OCI-LY7 (cell line): ENCODE results near the gene OSCP1. TPM values are rescaled to one million over a fixed set of nuclear protein-coding genes. Genes with fewer than 3 reads are reported as not detected.

ENCODE experiments used
- BruUV-seq: library from RNA; stranded (reverse); fragments of 400-500 nt; replicated peaks from 2 replicates; lab custom pipeline; 2021; lab: Mats Ljungman, UMichigan
- CTCF ChIA-PET: fragments of 300-600 bp; sonication (Branson Sonifier 250); formaldehyde crosslinking; loops from one replicate; lab custom pipeline; 2022; ENCODE audit warnings: antibody characterized with exemption; ENCODE audit not compliant: unreplicated experiment; lab: Charles Lee
- POLR2A ChIA-PET: fragments of 300-600 bp; sonication (Branson Sonifier 250); formaldehyde crosslinking; loops from one replicate; lab custom pipeline; 2022; ENCODE audit warnings: antibody characterized with exemption; lab: Charles Lee
- DNase-seq: peaks from one replicate; pipeline ENCODE4 v3.0.0-alpha.2; 2015; ENCODE audit warnings: low spot score
- H2AFZ ChIP-seq: fragments of 200-600 bp; sonication (generic), shearing (Covaris generic); 2 replicates; pipeline ENCODE4 v1.6.1; 2014; ENCODE audit warnings: mild to moderate bottlenecking, antibody characterized with exemption, low read length, moderate library complexity
- H3K27ac ChIP-seq: fragments of 200-600 bp; sonication (generic); 2 replicates; pipeline ENCODE4 v1.5.1; 2014; ENCODE audit warnings: mixed run types, low read depth, mild to moderate bottlenecking, moderate library complexity, low read length, inconsistent platforms; ENCODE audit not compliant: poor library complexity, severe bottlenecking
- H3K36me3 ChIP-seq: fragments of 200-600 bp; sonication (generic); 2 replicates; pipeline ENCODE4 v1.6.1; 2014; ENCODE audit warnings: mild to moderate bottlenecking, antibody characterized with exemption, low read length, moderate library complexity, mixed read lengths; ENCODE audit not compliant: insufficient read depth
- H3K4me1 ChIP-seq: fragments of 200-600 bp; sonication (generic); 2 replicates; pipeline ENCODE4 v1.5.1; 2014; ENCODE audit warnings: mild to moderate bottlenecking, low read length; ENCODE audit not compliant: insufficient read depth, poor library complexity, severe bottlenecking
- H3K4me2 ChIP-seq: fragments of 200-600 bp; sonication (generic); 2 replicates; pipeline ENCODE4 v1.6.1; 2014; ENCODE audit warnings: mild to moderate bottlenecking, low read length
- H3K4me3 ChIP-seq: fragments of 200-600 bp; sonication (generic); 2 replicates; pipeline ENCODE4 v1.5.1; 2014; ENCODE audit warnings: mild to moderate bottlenecking, low read depth, low read length; ENCODE audit not compliant: poor library complexity, severe bottlenecking
- H3K79me2 ChIP-seq: fragments of 200-600 bp; sonication (generic); 2 replicates; pipeline ENCODE4 v1.6.1; 2016; ENCODE audit warnings: low read depth, mild to moderate bottlenecking, low read length, moderate library complexity, mixed read lengths; ENCODE audit not compliant: insufficient read depth
- H3K9me2 ChIP-seq: fragments of 200-600 bp; sonication (generic); 2 replicates; pipeline ENCODE4 v1.6.1; 2016; ENCODE audit warnings: mild to moderate bottlenecking, low read length, mixed read lengths; ENCODE audit not compliant: insufficient read depth
- H3K9me3 ChIP-seq: fragments of 200-600 bp; sonication (generic); 2 replicates; pipeline ENCODE4 v1.6.1; 2014; ENCODE audit warnings: mild to moderate bottlenecking, mixed run types, low read length, mixed read lengths
- H4K20me1 ChIP-seq: fragments of 200-600 bp; sonication (generic); 2 replicates; pipeline ENCODE4 v1.6.1; 2014; ENCODE audit warnings: mild to moderate bottlenecking, antibody characterized with exemption, low read length, moderate library complexity, mixed read lengths; ENCODE audit not compliant: insufficient read depth
- EZH2phosphoT487 ChIP-seq: fragments of 200-600 bp; sonication (generic); IDR thresholded peaks from 2 replicates; pipeline ENCODE4 v1.6.1; 2018; ENCODE audit warnings: low read depth, borderline replicate concordance, mild to moderate bottlenecking, mixed run types, antibody characterized with exemption, low read length, moderate library complexity, mixed read lengths
- intact Hi-C: fragments of 100-400 bp; cut with micrococcal nuclease; formaldehyde crosslinking; loops from one replicate; pipeline ENCODE4 v1.10.0; 2022; ENCODE audit not compliant: unreplicated experiment
- total RNA-seq, 2 experiments: library from RNA; depleted of rRNA in 1 of 2; stranded (reverse); fragments of >200 nt in 1 of 2; shearing (Covaris generic) in 1 of 2; gene quantifications; 2 replicates each; pipeline ENCODE4 v1.2.3, GENCODE V29; 2014 to 2022
- TF ChIP-seq, protein P1 (sequence below): fragments of 200-600 bp; sonication (generic); conservative IDR thresholded peaks from 2 replicates; pipeline ENCODE4 v1.5.1; 2014; ENCODE audit warnings: mild to moderate bottlenecking, antibody characterized with exemption, low read length, moderate library complexity, mixed read lengths

OSCP1 gene
- total RNA-seq, 2 experiments from 2014 or later = 0.82 to 3.5 TPM

DNA sequence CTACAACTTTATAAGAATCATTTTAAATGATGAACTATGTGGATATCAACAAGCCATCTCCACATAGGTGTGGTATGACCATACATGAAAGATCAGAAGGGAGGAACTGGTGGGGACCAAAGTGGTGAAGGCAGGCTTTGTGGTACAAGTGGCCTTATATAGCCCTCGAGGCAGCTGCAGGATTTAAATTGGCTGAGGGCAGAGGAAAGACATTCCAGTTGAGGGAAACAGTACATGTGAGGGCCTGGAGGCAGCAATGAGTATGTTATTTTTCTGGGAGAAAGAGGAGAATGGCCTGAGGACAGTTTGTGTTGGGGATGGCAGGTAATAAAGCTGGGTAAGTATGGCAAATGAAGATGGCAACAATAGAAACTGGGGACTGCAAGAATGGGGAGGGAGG lies 17.1 kb downstream of the OSCP1 start:
- CTCF ChIA-PET = no interaction called here
- no peak for TF ChIP-seq EZH2phosphoT487
- TF ChIP-seq, protein P1, sequence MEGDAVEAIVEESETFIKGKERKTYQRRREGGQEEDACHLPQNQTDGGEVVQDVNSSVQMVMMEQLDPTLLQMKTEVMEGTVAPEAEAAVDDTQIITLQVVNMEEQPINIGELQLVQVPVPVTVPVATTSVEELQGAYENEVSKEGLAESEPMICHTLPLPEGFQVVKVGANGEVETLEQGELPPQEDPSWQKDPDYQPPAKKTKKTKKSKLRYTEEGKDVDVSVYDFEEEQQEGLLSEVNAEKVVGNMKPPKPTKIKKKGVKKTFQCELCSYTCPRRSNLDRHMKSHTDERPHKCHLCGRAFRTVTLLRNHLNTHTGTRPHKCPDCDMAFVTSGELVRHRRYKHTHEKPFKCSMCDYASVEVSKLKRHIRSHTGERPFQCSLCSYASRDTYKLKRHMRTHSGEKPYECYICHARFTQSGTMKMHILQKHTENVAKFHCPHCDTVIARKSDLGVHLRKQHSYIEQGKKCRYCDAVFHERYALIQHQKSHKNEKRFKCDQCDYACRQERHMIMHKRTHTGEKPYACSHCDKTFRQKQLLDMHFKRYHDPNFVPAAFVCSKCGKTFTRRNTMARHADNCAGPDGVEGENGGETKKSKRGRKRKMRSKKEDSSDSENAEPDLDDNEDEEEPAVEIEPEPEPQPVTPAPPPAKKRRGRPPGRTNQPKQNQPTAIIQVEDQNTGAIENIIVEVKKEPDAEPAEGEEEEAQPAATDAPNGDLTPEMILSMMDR = no peak
- no peak for DNase-seq
- Histone ChIP-seq H3K36me3 (no peaks in the 10 kb centered on the region), H3K4me2 (no peak overlapping the region), H3K27ac (no peak overlapping the region), H3K4me3 (no peak overlapping the region), H4K20me1 (no peaks in the 10 kb centered on the region), H3K4me1 (no peaks in the 10 kb centered on the region), H3K79me2 (no peaks in the 10 kb centered on the region), H3K9me3 (no peaks in the 10 kb centered on the region), H2AFZ (no peak overlapping the region), H3K9me2 (no peaks in the 10 kb centered on the region)
- intact Hi-C loops = no loop called here
- POLR2A ChIA-PET = no interaction called here
- no TSS peak for BruUV-seq

DNA sequence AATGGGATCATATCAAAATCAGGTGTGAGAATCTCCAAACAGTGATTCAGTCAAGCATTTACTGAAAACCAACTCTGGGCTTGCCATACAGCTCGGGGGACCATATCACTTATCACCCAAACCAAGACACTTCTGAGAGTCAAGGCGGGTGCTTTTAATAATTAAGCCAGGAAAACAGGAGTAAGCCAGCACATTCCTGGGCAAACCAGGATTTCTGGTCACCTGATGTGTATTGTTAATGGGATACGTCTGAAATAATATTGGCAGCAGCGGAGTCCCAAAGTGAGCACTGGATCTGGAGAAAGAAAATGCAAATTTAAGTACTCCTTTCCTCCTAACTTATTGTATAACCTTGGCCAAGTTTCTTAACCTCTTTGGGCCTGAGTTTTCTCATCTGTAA lies 17.6 kb downstream of the OSCP1 start:
- Histone ChIP-seq H3K9me3 (no peaks in the 10 kb centered on the region), H3K36me3 (no peaks in the 10 kb centered on the region), H3K4me1 (no peaks in the 10 kb centered on the region), H2AFZ (no peak overlapping the region), H3K79me2 (no peaks in the 10 kb centered on the region), H3K27ac (no peak overlapping the region), H3K9me2 (no peaks in the 10 kb centered on the region), H4K20me1 (no peaks in the 10 kb centered on the region), H3K4me2 (no peak overlapping the region), H3K4me3 (no peak overlapping the region)
- CTCF ChIA-PET = no interaction called here
- BruUV-seq = no TSS peak
- DNase-seq = no peak
- intact Hi-C loops = no loop called here
- TF ChIP-seq EZH2phosphoT487 = no peak
- TF ChIP-seq, protein P1 = no peak
- POLR2A ChIA-PET = no interaction called here

DNA sequence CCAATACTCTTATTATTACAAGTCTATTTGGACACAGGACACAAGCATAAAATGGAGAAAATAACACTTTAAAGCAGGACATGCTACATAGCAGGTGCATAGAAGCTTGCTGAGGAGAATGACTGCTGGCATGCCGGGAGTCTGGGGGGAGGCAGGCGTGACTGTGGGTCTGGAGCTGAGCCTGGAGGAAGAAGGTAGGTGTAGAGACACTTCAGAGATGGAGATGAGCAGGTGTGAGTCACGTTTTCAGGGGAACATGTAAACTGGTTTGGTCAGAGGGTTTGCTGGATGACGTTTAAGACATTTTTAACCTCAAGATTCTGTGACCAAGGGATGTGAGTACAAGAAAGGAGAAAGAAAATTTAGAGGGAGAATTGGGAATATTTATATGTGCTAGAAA lies 24.5 kb downstream of the OSCP1 start:
- Histone ChIP-seq H3K36me3 (no peaks in the 10 kb centered on the region), H3K4me2 (no peak overlapping the region), H3K9me2 (no peaks in the 10 kb centered on the region), H3K4me3 (no peak overlapping the region), H3K79me2 (no peaks in the 10 kb centered on the region), H3K9me3 (no peaks in the 10 kb centered on the region), H4K20me1 (no peaks in the 10 kb centered on the region), H2AFZ (no peak overlapping the region), H3K4me1 (peaks cover 3% of the 10 kb centered on the region), H3K27ac (no peak overlapping the region)
- intact Hi-C loops = no loop called here
- BruUV-seq = no TSS peak
- CTCF ChIA-PET = no interaction called here
- no peak for DNase-seq
- TF ChIP-seq, protein P1 = no peak
- TF ChIP-seq EZH2phosphoT487 = no peak
- POLR2A ChIA-PET = no interaction called here
